Fibroblast of villous mesenchyme (primary cell): ENCODE results near the gene PLEKHJ1. TPM values are rescaled to one million over a fixed set of nuclear protein-coding genes. Genes with fewer than 3 reads are reported as not detected.

Experiments used
- DNase-seq: peaks from one replicate; pipeline ENCODE4 v3.0.0-alpha.2; 2010; ENCODE audit warnings: low read depth
- H3K4me3 ChIP-seq: 2 replicates; pipeline ENCODE4 v1.5.1; 2011; ENCODE audit warnings: low read depth, mild to moderate bottlenecking, low read length
- small RNA-seq: library from RNA; depleted of rRNA; stranded (forward); fragments of <200 nt; gene quantifications from one replicate; pipeline ENCODE3, GENCODE V24; 2012
- total RNA-seq: library from RNA; depleted of rRNA; stranded (reverse); fragments of >200 nt; gene quantifications from 2 replicates; pipeline ENCODE4 v1.2.3, GENCODE V29; 2012
- TF ChIP-seq, protein P1 (sequence below): IDR thresholded peaks from 2 replicates; pipeline ENCODE4 v1.5.1; 2012; ENCODE audit warnings: low read depth, mild to moderate bottlenecking, low read length; ENCODE audit not compliant: insufficient read depth

The PLEKHJ1 gene
- total RNA-seq, 1 donor, result 43.6 TPM

DNA sequence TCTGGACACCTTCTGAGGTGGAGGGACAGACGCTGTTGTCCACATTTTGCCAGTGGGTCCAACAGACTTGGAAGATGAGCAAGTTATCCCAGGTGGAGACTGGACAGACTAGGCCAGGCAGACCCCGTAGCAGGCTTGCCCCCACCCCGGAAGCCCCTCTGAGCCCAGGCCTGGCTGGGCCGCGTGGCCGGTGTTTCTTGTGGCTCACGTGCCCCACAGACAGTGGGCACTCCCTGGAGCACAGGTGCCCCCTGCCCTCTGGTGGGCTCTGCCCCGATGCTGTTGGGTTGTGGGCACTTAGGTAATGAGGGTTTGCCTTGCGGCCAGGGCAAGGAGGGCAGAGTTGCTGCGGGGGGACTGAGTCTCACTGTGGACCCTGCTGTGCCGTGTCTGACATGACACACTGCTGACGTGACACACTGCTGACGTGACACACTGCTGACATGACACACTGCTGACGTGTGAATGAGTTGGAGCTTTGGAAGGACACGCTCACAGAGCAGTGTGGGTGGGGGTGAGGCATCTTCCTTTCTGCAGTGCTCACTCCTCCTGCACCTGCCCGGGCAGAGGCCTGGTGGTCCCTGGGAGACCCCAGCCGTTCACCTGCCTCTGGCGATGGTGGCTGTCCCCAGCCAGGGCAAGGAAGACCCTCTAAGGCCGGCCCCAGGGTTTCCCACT, 47.3 kb downstream of the PLEKHJ1 start:
- peak; percentile 14 for DNase-seq
- H3K4me3 ChIP-seq, result no peak overlapping the region
- TF ChIP-seq, protein P1, sequence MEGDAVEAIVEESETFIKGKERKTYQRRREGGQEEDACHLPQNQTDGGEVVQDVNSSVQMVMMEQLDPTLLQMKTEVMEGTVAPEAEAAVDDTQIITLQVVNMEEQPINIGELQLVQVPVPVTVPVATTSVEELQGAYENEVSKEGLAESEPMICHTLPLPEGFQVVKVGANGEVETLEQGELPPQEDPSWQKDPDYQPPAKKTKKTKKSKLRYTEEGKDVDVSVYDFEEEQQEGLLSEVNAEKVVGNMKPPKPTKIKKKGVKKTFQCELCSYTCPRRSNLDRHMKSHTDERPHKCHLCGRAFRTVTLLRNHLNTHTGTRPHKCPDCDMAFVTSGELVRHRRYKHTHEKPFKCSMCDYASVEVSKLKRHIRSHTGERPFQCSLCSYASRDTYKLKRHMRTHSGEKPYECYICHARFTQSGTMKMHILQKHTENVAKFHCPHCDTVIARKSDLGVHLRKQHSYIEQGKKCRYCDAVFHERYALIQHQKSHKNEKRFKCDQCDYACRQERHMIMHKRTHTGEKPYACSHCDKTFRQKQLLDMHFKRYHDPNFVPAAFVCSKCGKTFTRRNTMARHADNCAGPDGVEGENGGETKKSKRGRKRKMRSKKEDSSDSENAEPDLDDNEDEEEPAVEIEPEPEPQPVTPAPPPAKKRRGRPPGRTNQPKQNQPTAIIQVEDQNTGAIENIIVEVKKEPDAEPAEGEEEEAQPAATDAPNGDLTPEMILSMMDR, result no peak

DNA sequence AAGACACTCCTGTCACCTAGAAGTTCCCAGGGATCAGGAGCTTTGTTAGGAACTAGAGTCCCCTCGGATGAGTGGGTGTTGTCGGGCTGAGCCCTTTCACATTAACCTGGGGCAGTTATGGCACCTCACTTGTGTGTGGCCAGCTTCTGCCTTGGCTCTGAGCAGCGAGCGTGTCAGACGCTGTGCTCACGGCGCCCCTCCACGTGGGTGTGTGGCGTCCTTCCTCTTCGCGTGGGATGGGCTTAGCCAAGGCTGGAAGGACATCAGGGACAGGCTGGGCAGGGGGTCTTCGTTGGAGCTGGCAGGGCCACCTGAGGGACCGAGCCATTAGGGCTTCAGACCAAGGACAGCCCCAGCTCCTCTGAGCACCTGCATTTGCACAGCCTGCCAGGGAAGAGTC, 49.0 kb downstream of the PLEKHJ1 start:
- no peak overlapping the region for H3K4me3 ChIP-seq
- no peak for DNase-seq
- TF ChIP-seq, protein P1, result no peak

DNA sequence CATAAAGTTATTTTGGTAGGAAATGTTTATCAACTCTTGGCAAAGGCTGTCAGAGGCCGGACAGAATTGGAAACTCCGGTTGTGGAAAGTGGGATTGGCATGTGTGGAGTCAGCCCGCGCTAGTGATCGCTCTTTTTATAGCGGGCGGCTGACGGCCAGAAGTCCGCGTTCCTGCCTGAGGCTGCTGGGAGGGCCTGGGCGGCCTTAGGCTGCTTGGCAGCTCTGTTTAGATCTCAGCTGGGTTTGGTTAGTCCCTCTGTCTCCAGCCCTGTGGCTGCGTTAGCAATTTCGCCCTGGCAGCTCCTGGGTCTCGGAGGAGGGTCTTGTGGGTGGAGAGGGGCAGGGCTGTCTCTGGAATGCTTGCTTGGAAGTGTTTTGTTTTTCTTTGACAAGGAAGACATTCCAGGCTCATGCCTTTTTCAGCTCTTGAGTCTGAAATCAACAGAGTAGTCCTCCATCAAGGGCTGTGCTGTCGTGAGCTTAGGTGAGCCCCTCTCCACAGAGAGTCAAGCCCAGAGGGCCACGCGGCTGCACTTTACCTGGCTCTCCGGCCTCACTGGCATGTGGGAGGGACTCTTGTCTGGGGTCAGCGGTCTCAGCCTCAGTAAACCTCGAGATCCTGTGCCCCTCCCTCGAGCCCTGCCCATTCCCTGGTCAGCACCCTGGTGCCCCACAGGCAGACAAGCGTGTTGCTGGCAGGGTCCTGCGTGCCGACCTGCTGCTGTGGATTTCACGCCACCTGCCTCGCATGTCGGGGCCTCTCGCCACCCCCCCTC, 49.9 kb downstream of the PLEKHJ1 start:
- H3K4me3 ChIP-seq, result peak overlapping the region; percentile 14
- DNase-seq, result peak; percentile 96
- TF ChIP-seq, protein P1, result no peak

DNA sequence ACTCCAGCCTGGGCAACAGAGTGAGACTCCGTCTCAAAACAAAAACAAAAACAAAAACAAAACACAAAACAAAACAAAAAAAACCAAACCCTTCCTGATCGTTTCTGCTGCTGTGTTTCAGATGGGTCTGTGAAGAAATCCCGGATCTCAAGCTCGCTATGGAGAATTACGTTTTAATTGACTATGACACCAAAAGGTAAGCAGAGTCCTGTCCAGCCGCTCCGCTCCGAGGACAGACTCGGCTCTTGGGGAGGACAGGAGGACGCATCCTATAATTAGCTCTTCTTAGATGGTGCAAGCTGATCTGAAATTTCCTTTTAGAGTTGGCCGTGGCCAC, 50.4 kb downstream of the PLEKHJ1 start:
- peak overlapping the region; percentile 14 for H3K4me3 ChIP-seq
- TF ChIP-seq, protein P1, result no peak
- DNase-seq, result no peak

DNA sequence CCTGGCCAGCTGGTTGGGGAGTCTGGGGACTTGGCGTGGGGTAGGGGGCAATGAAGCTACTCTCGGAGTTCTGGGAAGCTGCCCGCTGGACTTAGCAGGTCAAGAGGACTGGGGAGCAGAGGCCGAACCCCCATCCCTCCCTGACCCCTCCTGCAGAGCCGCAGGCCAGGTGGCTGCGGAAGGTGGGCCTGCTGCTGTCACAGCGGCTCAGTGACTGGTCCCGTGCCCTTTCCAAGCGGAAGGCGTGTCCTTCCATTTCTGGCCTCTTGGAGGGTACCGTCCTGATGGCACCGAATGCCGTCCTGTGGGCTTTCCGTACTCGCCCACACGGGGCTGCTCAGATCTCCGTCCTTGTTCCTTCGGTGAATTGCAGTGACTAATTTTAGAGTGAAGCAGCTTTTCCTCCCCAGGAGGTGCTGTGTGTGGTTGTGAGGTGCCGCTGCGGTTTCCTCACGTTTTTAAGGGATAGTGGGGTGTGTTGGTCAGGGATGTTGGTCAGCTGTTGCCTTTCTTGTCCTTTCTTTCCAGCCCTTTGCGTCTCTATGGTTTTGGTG, 51.6 kb downstream of the PLEKHJ1 start:
- no peak overlapping the region for H3K4me3 ChIP-seq
- TF ChIP-seq, protein P1, result no peak
- DNase-seq, result no peak

Small RNAs within 50 kb of the gene (small RNA-seq; reads per million reads assigned to genes)
- not detected for gene MIR1227

Other genes starting within 250 kb of the PLEKHJ1 start
- 46.6 and 51.5 TPM in 2 replicates for gene BTBD2, start 220.6 kb downstream of the PLEKHJ1 start, total RNA-seq
- gene MKNK2, start 185.1 kb downstream of the PLEKHJ1 start, total RNA-seq, result 59.2 and 80.9 TPM in 2 replicates
- gene MOB3A, start 140.0 kb downstream of the PLEKHJ1 start, total RNA-seq, result 31.2 and 36.7 TPM in 2 replicates
- 1.3 TPM in 2 replicates for gene IZUMO4, start 139.4 kb downstream of the PLEKHJ1 start, total RNA-seq
- 122 and 140 TPM in 2 replicates for gene AP3D1, start 84.8 kb downstream of the PLEKHJ1 start, total RNA-seq
- gene DOT1L, start 72.4 kb downstream of the PLEKHJ1 start, total RNA-seq, result 5.6 and 8.4 TPM in 2 replicates
- gene SF3A2, start 495 bp upstream of the PLEKHJ1 start, total RNA-seq, result 24.6 and 25.1 TPM in 2 replicates
- gene AMH, start 13.0 kb upstream of the PLEKHJ1 start, total RNA-seq, result 0.32 and 1.3 TPM in 2 replicates
- gene JSRP1, start 20.1 kb upstream of the PLEKHJ1 start, total RNA-seq, result 0.43 TPM in 1 of 2 replicates, not detected in the other
- under 0.01 TPM in 1 of 2 replicates, not detected in the other for gene PEAK3, start 45.8 kb upstream of the PLEKHJ1 start, total RNA-seq
- gene LINGO3, start 71.8 kb upstream of the PLEKHJ1 start, total RNA-seq, result under 0.01 TPM in 1 of 2 replicates, not detected in the other
- gene LSM7, start 92.3 kb upstream of the PLEKHJ1 start, total RNA-seq, result 69.3 and 78.2 TPM in 2 replicates
- 25.5 and 39.9 TPM in 2 replicates for gene SPPL2B, start 92.4 kb upstream of the PLEKHJ1 start, total RNA-seq
- gene TMPRSS9, start 123.9 kb upstream of the PLEKHJ1 start, total RNA-seq, result not detected in 2 replicates
- 24.2 and 34.8 TPM in 2 replicates for gene TIMM13, start 191.3 kb upstream of the PLEKHJ1 start, total RNA-seq
- gene LMNB2, start 220.6 kb upstream of the PLEKHJ1 start, total RNA-seq, result 58.6 and 92.0 TPM in 2 replicates
- 54.8 and 70.9 TPM in 2 replicates for gene GADD45B, start 239.8 kb upstream of the PLEKHJ1 start, total RNA-seq